Fibroblast of the aortic adventitia (primary cell): ENCODE data around the gene ATP2B3. TPM values are rescaled to one million over a fixed set of nuclear protein-coding genes. Genes with fewer than 3 reads are reported as not detected.

Experiments used
- DNase-seq: peaks from one replicate; pipeline ENCODE4 v3.0.0-alpha.2; 2010; ENCODE audit warnings: low read depth
- H3K4me3 ChIP-seq: 2 replicates; pipeline ENCODE4 v1.5.1; 2011; ENCODE audit warnings: low read depth, mild to moderate bottlenecking, control low read depth, low read length, moderate library complexity
- total RNA-seq: library from RNA; depleted of rRNA; stranded (reverse); fragments of >200 nt; gene quantifications from 2 replicates; pipeline ENCODE4 v1.2.3, GENCODE V29; 2012; ENCODE audit warnings: low replicate concordance
- TF ChIP-seq, protein P1 (sequence below): IDR thresholded peaks from 2 replicates; pipeline ENCODE4 v1.5.1; 2011; ENCODE audit warnings: mild to moderate bottlenecking, low read length, control low read depth, inconsistent platforms; ENCODE audit not compliant: insufficient read depth

Gene ATP2B3
- total RNA-seq, 1 donor, result not detected

DNA sequence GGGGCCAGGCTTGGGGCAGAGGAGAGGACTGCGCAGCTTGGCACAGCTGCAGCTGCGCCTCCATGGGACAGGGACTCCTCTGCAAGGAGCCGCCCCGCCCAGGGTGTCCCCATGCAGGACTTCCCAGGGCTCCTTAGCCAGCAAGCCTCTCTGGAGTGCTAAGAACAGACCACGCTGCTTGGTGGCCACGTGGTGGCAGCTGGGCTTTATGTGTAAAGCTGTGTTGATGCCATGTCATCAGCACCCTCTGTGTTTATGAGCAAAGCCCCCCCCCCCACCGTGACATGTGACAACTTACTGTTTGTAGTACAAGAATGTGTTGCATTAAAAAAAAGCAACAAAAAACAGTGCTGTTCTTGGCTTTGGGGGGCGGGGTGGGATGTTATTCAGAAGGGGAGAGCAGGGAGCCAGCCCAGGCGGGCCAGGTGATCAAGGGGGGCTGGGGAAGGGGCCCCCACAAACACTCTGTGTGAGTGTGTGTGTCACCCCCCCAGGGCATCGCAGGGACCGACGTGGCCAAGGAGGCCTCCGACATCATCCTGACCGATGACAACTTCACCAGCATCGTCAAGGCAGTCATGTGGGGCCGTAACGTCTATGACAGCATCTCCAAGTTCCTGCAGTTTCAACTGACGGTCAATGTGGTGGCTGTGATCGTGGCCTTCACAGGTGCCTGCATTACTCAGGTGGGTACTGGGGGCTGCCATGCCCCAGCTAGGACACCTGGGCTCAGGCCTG is 40.3 kb downstream of the ATP2B3 start:
- no peak overlapping the region for H3K4me3 ChIP-seq
- TF ChIP-seq, protein P1, sequence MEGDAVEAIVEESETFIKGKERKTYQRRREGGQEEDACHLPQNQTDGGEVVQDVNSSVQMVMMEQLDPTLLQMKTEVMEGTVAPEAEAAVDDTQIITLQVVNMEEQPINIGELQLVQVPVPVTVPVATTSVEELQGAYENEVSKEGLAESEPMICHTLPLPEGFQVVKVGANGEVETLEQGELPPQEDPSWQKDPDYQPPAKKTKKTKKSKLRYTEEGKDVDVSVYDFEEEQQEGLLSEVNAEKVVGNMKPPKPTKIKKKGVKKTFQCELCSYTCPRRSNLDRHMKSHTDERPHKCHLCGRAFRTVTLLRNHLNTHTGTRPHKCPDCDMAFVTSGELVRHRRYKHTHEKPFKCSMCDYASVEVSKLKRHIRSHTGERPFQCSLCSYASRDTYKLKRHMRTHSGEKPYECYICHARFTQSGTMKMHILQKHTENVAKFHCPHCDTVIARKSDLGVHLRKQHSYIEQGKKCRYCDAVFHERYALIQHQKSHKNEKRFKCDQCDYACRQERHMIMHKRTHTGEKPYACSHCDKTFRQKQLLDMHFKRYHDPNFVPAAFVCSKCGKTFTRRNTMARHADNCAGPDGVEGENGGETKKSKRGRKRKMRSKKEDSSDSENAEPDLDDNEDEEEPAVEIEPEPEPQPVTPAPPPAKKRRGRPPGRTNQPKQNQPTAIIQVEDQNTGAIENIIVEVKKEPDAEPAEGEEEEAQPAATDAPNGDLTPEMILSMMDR, result no peak
- no peak for DNase-seq

DNA sequence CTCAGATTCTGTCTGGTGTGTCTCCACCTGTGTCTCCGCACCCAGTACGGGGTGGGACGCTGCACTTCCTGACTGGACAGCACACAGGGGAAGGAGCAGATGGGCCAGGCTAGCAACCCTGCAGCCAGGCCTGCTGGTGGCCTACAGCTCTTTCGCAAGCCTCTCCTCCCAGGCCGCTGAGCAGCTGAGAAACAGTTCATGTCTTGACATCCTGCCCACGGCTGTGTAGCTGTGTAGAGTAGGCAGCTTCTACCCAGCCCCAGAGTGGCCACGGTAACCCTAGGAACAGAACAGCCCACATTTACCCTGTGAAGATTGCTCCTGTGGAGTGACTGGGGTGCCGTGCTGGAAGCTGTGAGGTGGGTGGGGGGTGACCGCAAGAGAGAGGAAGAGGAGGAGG is 42.6 kb downstream of the ATP2B3 start:
- no peak overlapping the region for H3K4me3 ChIP-seq
- TF ChIP-seq, protein P1, result no peak
- DNase-seq, result no peak

DNA sequence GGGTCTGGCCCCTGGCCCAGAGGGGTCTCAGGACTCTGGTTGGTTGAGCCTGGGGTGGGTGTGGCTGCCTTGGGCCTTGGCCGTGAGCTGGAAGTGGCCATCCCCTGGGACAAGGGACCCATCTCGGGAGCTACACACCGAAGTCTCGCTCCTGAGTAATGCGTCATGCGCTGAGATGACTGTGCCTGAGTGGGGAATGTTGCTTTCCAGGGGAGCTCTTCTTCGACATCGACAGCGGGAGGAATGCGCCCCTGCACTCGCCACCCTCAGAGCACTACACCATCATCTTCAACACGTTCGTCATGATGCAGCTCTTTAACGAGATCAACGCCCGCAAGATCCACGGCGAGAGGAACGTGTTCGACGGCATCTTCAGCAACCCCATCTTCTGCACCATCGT is 43.0 kb downstream of the ATP2B3 start:
- DNase-seq, result no peak

DNA sequence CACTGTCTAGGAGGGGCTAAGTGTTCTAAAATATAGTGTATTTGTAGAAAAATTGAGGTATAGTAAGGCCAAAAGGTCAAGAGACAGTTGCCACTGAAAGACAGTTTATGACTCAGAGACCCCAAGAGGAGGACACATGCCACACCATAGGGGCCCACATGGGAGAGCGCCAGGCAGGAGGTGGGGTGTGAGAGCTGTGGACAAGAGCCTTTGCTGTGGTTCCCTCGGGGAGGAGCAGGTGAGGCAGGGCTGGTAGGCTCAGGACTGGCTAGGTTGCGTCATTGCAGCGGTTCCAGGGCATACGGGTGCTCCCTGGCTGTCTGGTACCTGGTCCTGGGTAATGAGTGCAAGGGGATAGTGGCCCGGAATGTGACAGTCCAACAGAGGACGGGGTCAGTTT is 43.9 kb downstream of the ATP2B3 start:
- no peak for DNase-seq
- no peak overlapping the region for H3K4me3 ChIP-seq
- TF ChIP-seq, protein P1, result no peak

More for the DNA sequence above, 43.0 kb downstream of the ATP2B3 start:
- H3K4me3 ChIP-seq, result no peak overlapping the region
- TF ChIP-seq, protein P1, result no peak

DNA sequence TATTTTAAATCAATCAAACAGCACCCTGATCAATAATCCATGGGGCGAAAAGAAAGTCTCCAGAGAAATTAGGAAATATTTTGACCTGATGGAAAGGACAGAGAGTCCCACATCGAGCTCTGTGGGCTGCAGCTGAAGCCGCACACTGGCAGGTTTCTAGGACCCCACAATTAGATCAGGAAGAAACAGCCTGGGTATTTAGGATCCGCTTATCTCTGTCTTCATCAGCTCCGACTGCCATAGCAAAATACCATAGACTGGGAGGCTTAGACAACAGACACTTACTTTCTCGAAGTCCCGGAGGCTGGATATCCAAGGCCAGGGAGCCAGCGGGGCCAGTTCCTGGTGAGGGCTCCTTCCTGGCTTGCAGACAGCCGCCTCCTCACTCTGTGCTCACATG is 45.1 kb downstream of the ATP2B3 start:
- no peak for DNase-seq
- TF ChIP-seq, protein P1, result no peak
- no peak overlapping the region for H3K4me3 ChIP-seq

DNA sequence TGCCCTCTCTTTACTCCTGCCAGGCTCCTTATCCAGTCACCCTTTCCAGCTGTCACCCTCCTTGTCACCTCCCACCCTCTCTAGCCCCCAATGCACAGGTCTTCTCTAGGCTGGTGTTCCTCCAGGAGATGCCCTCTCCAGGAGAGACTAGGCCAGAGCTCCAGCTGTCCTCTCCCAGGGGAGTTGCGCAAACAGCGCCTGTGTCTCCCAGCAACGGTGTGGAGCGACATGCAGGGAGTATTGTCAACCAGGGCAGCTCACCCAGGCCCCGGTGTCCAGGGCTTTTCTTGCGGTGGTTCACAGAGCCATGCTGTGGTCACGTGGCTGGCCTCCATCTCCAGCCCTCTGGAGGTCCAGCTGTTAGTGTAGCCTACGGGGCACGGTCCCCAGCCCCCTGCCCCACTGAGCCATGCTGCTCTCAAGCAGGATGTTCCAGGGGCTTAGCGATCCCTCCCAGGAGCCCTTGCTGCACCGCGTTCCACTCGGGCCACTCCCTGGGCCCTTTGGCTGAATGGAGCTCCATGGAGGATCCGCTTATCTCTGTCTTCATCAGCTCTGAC is 46.7 kb downstream of the ATP2B3 start:
- TF ChIP-seq, protein P1, result no peak
- DNase-seq, result no peak
- H3K4me3 ChIP-seq, result no peak overlapping the region
